ENCODE data around the gene KLK2. TPM values are rescaled to one million over a fixed set of nuclear protein-coding genes. Genes with fewer than 3 reads are reported as not detected.
A peak's percentile ranks its signal among the peaks of the same experiment; 100 is the strongest.

The KLK2 gene
- polyA plus RNA-seq, 10 donors = not detected

DNA sequence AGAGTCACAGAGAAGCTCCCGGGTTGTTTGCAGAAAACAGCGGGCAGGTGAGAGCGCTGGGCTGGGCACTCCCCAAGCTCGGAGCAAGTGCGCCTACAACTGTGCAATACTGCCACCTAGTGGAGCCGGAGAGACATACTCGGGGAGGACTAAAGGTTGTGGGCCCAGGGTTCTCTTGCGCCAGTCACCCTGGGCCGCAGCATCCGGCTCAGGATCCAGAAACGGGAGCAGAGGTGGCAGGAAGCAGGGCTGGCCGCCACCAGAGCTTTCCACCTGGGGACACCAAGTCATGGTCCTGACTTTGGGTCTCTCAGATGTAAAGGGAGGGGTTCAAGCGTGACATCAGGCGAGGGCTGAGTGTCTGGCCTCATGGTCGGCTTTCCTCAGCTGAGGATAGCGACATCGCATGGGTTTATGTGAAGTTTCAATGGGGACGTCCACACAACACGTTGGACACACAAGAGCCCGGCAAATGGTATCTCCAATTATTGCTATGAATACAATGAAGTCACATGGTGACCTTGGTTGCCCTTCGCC lies 49.1 kb downstream of the KLK2 start:
- peak; percentile 54 to 80 (median 75) for DNase-seq

DNA sequence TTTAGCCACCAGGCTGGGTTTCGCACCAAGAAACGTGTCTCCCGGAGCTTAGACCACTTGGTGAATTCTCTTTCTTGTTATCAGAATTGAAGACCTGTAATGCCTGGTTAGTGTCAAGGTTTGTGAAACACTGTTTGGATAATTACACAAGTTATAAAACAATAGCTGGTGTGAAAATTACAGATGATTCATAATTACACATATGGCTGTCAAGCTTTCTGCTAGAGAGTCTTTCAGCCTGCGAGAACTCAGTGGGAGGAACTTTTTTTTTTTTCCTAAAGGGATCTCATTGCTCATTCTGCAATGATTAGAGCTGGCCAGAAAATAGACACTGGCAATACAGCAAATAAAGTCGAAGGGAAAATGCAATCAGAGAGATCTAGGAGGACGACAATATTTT lies 51.3 kb downstream of the KLK2 start:
- no peak for DNase-seq

DNA sequence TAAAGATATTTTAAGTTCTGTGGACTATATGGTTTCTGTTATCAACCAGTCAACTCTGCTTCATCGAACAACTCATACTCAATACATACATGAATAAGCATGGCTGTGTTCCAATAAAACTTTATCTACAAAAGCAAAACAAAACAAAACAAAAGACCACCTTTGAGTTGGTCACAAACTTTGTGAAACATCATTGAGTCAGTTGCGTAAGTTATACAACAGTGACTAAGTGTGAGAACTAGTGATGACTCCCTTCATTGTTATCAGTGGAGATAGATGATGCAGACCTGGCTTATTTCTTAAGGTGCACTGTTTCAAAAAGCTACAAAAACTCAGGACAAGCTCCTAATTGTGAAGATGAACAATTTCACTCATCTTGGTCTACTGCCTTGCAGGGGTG lies 52.5 kb downstream of the KLK2 start:
- DNase-seq = no peak

DNA sequence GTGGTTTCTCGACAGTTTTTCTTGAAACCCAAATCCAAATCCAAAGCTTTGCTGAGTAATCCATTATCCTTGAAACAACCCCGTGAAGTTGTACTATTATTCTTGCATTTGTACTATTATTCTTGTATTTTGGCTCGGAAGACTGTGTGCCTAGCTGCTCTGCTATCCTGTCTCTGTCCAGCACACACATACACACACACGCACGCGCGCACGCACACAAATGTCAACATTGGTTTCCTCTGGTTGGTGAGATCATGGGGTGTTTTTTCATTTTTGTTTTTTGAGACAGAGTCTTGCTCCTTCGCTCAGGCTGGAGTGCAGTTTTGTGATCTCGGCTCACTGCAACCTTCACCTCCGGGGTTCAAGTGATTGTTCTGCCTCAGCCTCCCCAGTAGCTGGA lies 52.9 kb downstream of the KLK2 start:
- no peak for DNase-seq

DNA sequence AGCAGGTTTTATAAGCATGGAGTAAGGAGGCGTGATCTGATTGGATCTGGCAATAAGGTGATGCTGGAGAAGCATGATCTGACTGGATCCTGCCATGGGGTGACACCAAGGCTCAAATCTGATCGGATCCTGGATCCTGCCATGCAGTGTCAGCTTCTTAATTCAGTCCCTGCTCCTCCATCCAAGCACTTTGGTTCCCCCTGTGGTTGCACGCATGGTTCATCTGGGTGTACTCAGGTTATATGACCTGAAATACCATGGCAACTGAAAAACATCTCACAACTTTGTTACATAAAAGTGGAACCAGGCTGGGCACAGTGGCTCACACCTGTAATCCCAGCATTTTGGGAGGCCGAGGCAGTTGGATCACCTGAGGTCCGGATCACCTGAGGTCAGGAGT lies 55.6 kb downstream of the KLK2 start:
- no peak for DNase-seq

Other genes with a start within 250 kb of the KLK2 start
- gene SYT3, start 233.6 kb upstream of the KLK2 start, polyA plus RNA-seq (ENCODE audit: insufficient read length in 10 of 10) = under 1 TPM in 4 of 10 donors, not detected in 6; 0.08 to 0.24 (median 0.11) TPM
- gene C19orf81, start 224.0 kb upstream of the KLK2 start, polyA plus RNA-seq (ENCODE audit: insufficient read length in 10 of 10) = 1 to 10 TPM in 7 of 10 donors, under 1 TPM in 3; 0.65 to 3.1 (median 1.3) TPM
- gene SHANK1, start 153.6 kb upstream of the KLK2 start, polyA plus RNA-seq (ENCODE audit: insufficient read length in 10 of 10) = 10 to 100 TPM; 13.4 to 36.5 (median 27.3) TPM
- gene CLEC11A, start 150.1 kb upstream of the KLK2 start, polyA plus RNA-seq (ENCODE audit: insufficient read length in 10 of 10) = 10 to 100 TPM; 17.4 to 47.6 (median 27.5) TPM
- gene GPR32, start 103.0 kb upstream of the KLK2 start, polyA plus RNA-seq (ENCODE audit: insufficient read length in 10 of 10) = not detected
- gene ACP4, start 83.0 kb upstream of the KLK2 start, polyA plus RNA-seq (ENCODE audit: insufficient read length in 10 of 10) = under 1 TPM in 4 of 10 donors, not detected in 6; 0.13 to 0.24 (median 0.16) TPM
- gene KLK1, start 49.7 kb upstream of the KLK2 start, polyA plus RNA-seq (ENCODE audit: insufficient read length in 10 of 10) = 1 to 10 TPM in 1 of 10 donors, under 1 TPM in 5, not detected in 4; 0.19 to 1.3 (median 0.46) TPM
- not detected for gene KLK15, start 39.9 kb upstream of the KLK2 start, polyA plus RNA-seq (ENCODE audit: insufficient read length in 10 of 10)
- gene KLK3, start 18.5 kb upstream of the KLK2 start, polyA plus RNA-seq (ENCODE audit: insufficient read length in 10 of 10) = not detected
- gene KLK4, start 38.0 kb downstream of the KLK2 start, polyA plus RNA-seq (ENCODE audit: insufficient read length in 10 of 10) = not detected
- gene KLK5, start 79.6 kb downstream of the KLK2 start, polyA plus RNA-seq (ENCODE audit: insufficient read length in 10 of 10) = under 1 TPM in 1 of 10 donors, not detected in 9; 0.15 TPM
- under 1 TPM in 6 of 10 donors, not detected in 4; 0.14 to 0.52 (median 0.24) TPM for gene KLK6, start 96.2 kb downstream of the KLK2 start, polyA plus RNA-seq (ENCODE audit: insufficient read length in 10 of 10)
- under 1 TPM in 4 of 10 donors, not detected in 6; 0.11 to 0.31 (median 0.24) TPM for gene KLK7, start 110.5 kb downstream of the KLK2 start, polyA plus RNA-seq (ENCODE audit: insufficient read length in 10 of 10)
- gene KLK8, start 128.2 kb downstream of the KLK2 start, polyA plus RNA-seq (ENCODE audit: insufficient read length in 10 of 10) = 1 to 10 TPM in 2 of 10 donors, not detected in 8; 1.3 to 2.1 TPM
- gene KLK10, start 146.3 kb downstream of the KLK2 start, polyA plus RNA-seq (ENCODE audit: insufficient read length in 10 of 10) = under 1 TPM in 7 of 10 donors, not detected in 3; 0.10 to 0.84 (median 0.14) TPM
- 1 to 10 TPM in 2 of 10 donors, under 1 TPM in 1, not detected in 7; 0.10 to 5.1 (median 1.5) TPM for gene KLK11, start 153.2 kb downstream of the KLK2 start, polyA plus RNA-seq (ENCODE audit: insufficient read length in 10 of 10)
- not detected for gene KLK12, start 161.6 kb downstream of the KLK2 start, polyA plus RNA-seq (ENCODE audit: insufficient read length in 10 of 10)
- gene KLK13, start 191.7 kb downstream of the KLK2 start, polyA plus RNA-seq (ENCODE audit: insufficient read length in 10 of 10) = under 1 TPM in 2 of 10 donors, not detected in 8; 0.37 to 0.51 TPM
- gene KLK14, start 209.4 kb downstream of the KLK2 start, polyA plus RNA-seq (ENCODE audit: insufficient read length in 10 of 10) = under 1 TPM in 6 of 10 donors, not detected in 4; 0.12 to 0.42 (median 0.23) TPM
- gene CTU1, start 235.0 kb downstream of the KLK2 start, polyA plus RNA-seq (ENCODE audit: insufficient read length in 10 of 10) = 1 to 10 TPM; 1.5 to 3.0 (median 2.2) TPM